ENCODE measurements around the gene TUG1.

TUG1 gene

GRCh38 chr22:30994960-30995359 lies 25.9 kb downstream of the TUG1 start:
- Histone ChIP-seq H3K4me3 (ENCODE audit: low read depth, low read length) (no peak overlapping the region), H3K36me3 (no peaks in the 10 kb centered on the region), H3K4me1 (no peaks in the 10 kb centered on the region), H3K9me3 (no peaks in the 10 kb centered on the region), H3K27me3 (no peaks in the 10 kb centered on the region)
- no peak for DNase-seq
- TF ChIP-seq CTCF (IDR thresholded peaks at IDR 0.05; ENCODE audit: low read depth, low read length), result no peak

GRCh38 chr22:30996462-30996861 lies 27.4 kb downstream of the TUG1 start:
- Histone ChIP-seq H3K9me3 (no peaks in the 10 kb centered on the region), H3K36me3 (no peaks in the 10 kb centered on the region), H3K4me1 (no peaks in the 10 kb centered on the region), H3K27me3 (no peaks in the 10 kb centered on the region), H3K4me3 (ENCODE audit: low read depth, low read length) (no peak overlapping the region)
- DNase-seq, result no peak
- TF ChIP-seq CTCF (IDR thresholded peaks at IDR 0.05; ENCODE audit: low read depth, low read length), result no peak

- H3K36me3 ChIP-seq, result no peaks in the 10 kb centered on the region
- no peak for TF ChIP-seq CTCF (IDR thresholded peaks at IDR 0.05; ENCODE audit: low read depth, low read length)
- no peak overlapping the region for H3K4me3 ChIP-seq (ENCODE audit: low read depth, low read length)
- no peaks in the 10 kb centered on the region for H3K9me3 ChIP-seq
- H3K27me3 ChIP-seq, result no peaks in the 10 kb centered on the region
- H3K4me1 ChIP-seq, result no peaks in the 10 kb centered on the region
- no peak for DNase-seq
Observed at GRCh38 chr22:30998329-30998728, 29.3 kb downstream of the TUG1 start.

GRCh38 chr22:31001124-31001770 lies 32.2 kb downstream of the TUG1 start:
- H3K9me3 ChIP-seq, result no peaks in the 10 kb centered on the region
- no peaks in the 10 kb centered on the region for H3K27me3 ChIP-seq
- no peak for TF ChIP-seq CTCF (IDR thresholded peaks at IDR 0.05; ENCODE audit: low read depth, low read length)
- no peaks in the 10 kb centered on the region for H3K4me1 ChIP-seq
- DNase-seq, result no peak
- no peaks in the 10 kb centered on the region for H3K36me3 ChIP-seq
- H3K4me3 ChIP-seq (ENCODE audit: low read depth, low read length), result no peak overlapping the region

- no peak overlapping the region for H3K4me3 ChIP-seq (ENCODE audit: low read depth, low read length)
- H3K36me3 ChIP-seq, result no peaks in the 10 kb centered on the region
- no peaks in the 10 kb centered on the region for H3K4me1 ChIP-seq
- DNase-seq, result no peak
- TF ChIP-seq CTCF (IDR thresholded peaks at IDR 0.05; ENCODE audit: low read depth, low read length), result no peak
- peaks cover 9% of the 10 kb centered on the region for H3K27me3 ChIP-seq
- no peaks in the 10 kb centered on the region for H3K9me3 ChIP-seq
Observed at GRCh38 chr22:31005535-31005934, 36.5 kb downstream of the TUG1 start.

GRCh38 chr22:31019191-31019930 lies 50.3 kb downstream of the TUG1 start:
- no peak for DNase-seq
- H3K9me3 ChIP-seq, result no peaks in the 10 kb centered on the region
- H3K36me3 ChIP-seq, result no peaks in the 10 kb centered on the region
- no peak for TF ChIP-seq CTCF (IDR thresholded peaks at IDR 0.05; ENCODE audit: low read depth, low read length)
- H3K4me1 ChIP-seq, result no peaks in the 10 kb centered on the region
- peaks cover 14% of the 10 kb centered on the region for H3K27me3 ChIP-seq
- no peak overlapping the region for H3K4me3 ChIP-seq (ENCODE audit: low read depth, low read length)
